ENCODE results near the gene DPP6. TPM values are rescaled to one million over a fixed set of nuclear protein-coding genes. Genes with fewer than 3 reads are reported as not detected.

Gene DPP6
- total RNA-seq, 2 experiments from 2014 or later, result not detected

DNA sequence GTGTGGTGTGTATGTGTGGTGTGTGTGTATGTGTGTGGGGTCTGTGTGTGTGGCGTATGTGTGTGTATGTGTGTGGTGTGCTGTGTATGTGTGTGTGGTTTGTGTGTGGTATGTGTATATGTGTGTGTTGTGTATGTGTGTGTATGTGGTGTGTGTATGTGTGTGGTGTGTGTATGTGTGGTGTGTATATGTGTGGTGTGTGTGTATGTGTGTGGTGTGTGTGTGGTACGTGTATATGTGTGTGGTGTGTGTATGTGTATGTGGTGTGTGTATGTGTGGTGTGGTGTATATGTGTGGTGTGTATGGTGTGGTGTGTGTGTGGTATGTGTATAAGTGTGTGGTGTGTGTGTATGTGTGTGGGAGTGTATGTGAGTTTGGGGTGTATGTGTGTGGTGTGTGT, 522.0 kb downstream of the DPP6 start:
- H3K4me3 Mint-ChIP-seq, result no peak overlapping the region
- no peaks in the 10 kb centered on the region for H3K36me3 Mint-ChIP-seq (ENCODE audit: low read depth)
- no peaks in the 10 kb centered on the region for H3K4me1 Mint-ChIP-seq
- no peak overlapping the region for H3K27ac Mint-ChIP-seq
- CTCF ChIA-PET, result no interaction called here
- DNase-seq, result no peak
- POLR2A ChIA-PET, result no interaction called here
- no peaks in the 10 kb centered on the region for H3K9me3 Mint-ChIP-seq
- H3K27me3 Mint-ChIP-seq, result no peaks in the 10 kb centered on the region

DNA sequence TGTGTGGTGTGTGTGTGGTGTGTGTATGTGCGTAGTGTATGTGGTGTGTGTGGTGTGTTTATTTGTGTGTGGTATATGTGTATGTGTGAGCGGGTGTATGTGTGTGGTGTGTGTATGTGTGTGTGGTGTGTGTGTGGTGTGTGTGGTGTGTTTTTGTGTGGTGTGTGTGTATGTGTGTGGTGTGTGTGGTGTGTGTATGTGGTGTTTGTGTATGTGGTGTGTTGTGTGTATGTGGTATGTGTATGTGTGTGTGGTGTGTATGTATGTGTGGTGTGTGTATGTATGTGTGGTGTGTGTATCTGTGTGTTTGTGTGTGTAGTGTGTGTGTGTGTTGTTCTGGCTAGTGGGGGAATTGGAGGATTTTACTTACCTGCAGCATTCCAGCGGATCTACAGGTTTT, 523.3 kb downstream of the DPP6 start:
- ChIA-PET CTCF (no interaction called here), POLR2A (no interaction called here)
- DNase-seq, result no peak
- Mint-ChIP-seq H3K4me1 (no peaks in the 10 kb centered on the region), H3K36me3 (ENCODE audit: low read depth) (no peaks in the 10 kb centered on the region), H3K27me3 (no peaks in the 10 kb centered on the region), H3K4me3 (no peak overlapping the region), H3K27ac (no peak overlapping the region), H3K9me3 (no peaks in the 10 kb centered on the region)

DNA sequence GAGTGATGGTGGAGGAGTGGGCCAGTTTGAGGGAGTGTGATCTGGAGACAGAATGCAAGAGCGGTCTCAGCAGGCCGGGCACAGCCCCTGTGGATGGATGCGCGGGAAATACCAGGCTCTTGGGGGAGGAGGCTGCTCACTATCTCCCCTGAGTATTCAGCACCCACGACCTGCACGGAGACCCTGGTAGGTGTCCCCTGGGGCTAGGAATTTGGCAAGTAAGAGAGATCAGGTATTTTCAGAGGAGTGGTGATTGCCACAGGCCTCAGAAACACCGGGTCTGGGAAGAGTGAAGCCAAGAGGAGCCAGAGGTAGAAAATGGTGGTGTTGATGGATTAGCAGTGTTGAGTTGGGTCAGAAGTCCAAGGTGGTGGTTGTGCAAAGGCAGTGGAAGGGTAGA, 524.4 kb downstream of the DPP6 start:
- H3K9me3 Mint-ChIP-seq, result no peaks in the 10 kb centered on the region
- no peaks in the 10 kb centered on the region for H3K36me3 Mint-ChIP-seq (ENCODE audit: low read depth)
- ChIA-PET POLR2A (no interaction called here), CTCF (no interaction called here)
- no peak for DNase-seq
- H3K4me3 Mint-ChIP-seq, result no peak overlapping the region
- H3K27ac Mint-ChIP-seq, result no peak overlapping the region
- no peaks in the 10 kb centered on the region for H3K4me1 Mint-ChIP-seq
- H3K27me3 Mint-ChIP-seq, result no peaks in the 10 kb centered on the region

DNA sequence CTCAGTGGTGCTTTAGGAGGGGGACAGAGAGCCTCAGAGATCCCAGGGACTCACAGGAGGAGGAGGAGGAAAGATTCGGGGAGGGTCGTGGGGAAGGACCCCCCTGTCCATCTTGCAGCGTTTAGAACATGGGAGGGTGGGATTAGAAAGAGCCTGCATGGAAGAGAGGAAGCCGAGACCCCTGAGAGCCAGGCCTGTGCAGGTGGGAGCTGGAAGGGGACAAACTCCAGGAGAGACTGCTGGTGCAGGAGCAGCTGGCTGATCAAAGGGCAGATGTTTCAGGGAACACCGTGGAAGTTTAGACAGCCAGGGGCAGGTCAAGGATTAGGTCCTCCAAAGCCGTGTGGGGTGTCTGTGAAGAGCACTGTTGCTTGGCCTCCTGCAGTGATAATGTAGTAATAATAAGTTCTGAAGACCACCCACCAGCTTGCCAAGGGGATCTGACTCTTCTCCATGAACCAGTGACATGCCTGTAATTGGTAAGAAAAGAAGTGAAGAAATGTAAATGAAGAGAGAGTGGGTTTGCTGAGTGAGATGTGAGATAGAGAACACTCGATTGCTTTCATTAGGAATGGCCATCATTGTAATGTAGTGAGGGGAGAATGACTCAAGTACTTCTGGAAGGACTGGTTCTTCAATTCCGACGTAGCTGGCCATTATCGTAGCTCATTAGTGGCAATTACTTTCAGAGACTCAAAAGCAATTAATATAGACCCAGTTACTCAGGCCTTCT, 525.1 kb downstream of the DPP6 start:
- no peak for DNase-seq
- Mint-ChIP-seq H3K9me3 (no peaks in the 10 kb centered on the region), H3K27me3 (no peaks in the 10 kb centered on the region), H3K36me3 (ENCODE audit: low read depth) (no peaks in the 10 kb centered on the region), H3K27ac (no peak overlapping the region), H3K4me3 (no peak overlapping the region), H3K4me1 (no peaks in the 10 kb centered on the region)
- ChIA-PET CTCF (no interaction called here), POLR2A (no interaction called here)

DNA sequence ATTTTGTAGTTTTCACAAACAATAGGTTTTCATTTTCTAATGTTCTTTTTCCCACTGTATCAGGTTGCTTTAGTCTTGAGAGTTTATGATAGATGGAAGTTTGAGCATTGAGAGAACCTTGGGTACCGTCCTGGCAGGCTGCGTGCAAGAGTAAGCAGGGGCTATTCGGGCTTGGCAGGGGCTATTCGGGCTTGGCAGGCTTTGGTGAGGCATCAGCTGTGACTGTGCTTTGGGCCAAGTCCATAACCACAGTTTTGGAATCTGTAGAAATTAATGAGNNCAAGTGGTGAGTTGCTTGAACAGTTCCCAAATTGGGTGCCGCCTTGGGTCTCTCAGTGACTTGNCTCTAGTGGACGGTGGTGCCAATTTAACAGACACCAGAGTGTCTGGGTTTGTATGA, 526.1 kb downstream of the DPP6 start:
- H3K27ac Mint-ChIP-seq, result no peak overlapping the region
- no peaks in the 10 kb centered on the region for H3K4me1 Mint-ChIP-seq
- no peaks in the 10 kb centered on the region for H3K9me3 Mint-ChIP-seq
- POLR2A ChIA-PET, result no interaction called here
- no peak for DNase-seq
- H3K4me3 Mint-ChIP-seq, result no peak overlapping the region
- no peaks in the 10 kb centered on the region for H3K36me3 Mint-ChIP-seq (ENCODE audit: low read depth)
- no peaks in the 10 kb centered on the region for H3K27me3 Mint-ChIP-seq
- CTCF ChIA-PET, result no interaction called here

DNA sequence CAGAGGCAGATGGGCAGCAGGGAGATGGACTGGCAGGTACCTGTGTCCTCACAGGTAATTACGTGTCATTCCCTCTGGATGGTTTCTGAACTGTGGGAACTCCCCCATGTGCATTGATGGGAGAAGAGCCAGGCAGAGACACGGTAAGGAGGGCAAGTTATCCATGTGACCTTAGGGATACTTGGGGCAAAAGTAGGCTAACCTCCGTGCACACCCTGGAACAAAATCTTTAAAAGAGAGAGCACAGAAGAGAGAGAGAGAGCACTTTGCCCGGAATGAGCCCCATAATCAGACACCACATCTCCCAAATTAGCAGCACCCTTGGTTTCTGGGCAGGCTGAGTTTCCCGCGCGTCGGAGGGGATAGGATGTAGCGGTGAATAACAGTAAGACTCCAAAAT, 527.5 kb downstream of the DPP6 start:
- H3K27ac Mint-ChIP-seq, result no peak overlapping the region
- H3K36me3 Mint-ChIP-seq (ENCODE audit: low read depth), result no peaks in the 10 kb centered on the region
- DNase-seq, result no peak
- POLR2A ChIA-PET, result no interaction called here
- H3K4me3 Mint-ChIP-seq, result no peak overlapping the region
- CTCF ChIA-PET, result no interaction called here
- no peaks in the 10 kb centered on the region for H3K27me3 Mint-ChIP-seq
- H3K4me1 Mint-ChIP-seq, result no peaks in the 10 kb centered on the region
- no peaks in the 10 kb centered on the region for H3K9me3 Mint-ChIP-seq

DNA sequence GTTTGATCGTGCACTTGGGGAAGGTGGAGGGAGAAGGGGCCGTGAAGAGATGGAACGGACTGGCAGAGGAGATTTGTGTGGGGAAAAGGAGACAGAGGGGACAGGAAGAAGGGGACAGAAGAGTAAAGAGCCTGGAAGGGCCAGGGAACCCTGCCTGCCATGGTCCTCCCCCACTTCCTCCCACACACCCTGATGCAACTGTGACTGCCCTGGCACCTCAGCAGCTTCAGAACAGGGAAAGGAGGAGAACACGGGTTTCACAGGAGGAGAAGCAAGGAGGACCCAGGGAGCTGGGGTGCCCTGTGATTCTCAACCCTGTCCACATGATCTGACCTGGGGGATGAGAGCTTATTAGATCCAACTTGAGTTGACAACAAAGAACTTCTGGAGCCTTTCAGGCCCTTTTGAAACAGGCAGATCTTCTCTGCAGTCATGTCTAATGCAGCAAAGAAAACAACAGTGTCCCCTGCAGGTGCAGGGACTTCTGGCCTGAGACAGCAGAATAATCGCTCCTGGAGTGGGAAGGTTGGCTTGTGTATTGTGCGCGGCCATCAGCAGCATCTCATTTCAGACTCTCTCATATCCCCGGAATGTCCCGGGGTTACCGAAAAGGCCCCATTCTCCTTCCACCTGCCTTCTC, 529.2 kb downstream of the DPP6 start:
- Mint-ChIP-seq H3K4me3 (no peak overlapping the region), H3K27ac (no peak overlapping the region), H3K4me1 (no peaks in the 10 kb centered on the region), H3K27me3 (no peaks in the 10 kb centered on the region), H3K9me3 (no peaks in the 10 kb centered on the region), H3K36me3 (ENCODE audit: low read depth) (no peaks in the 10 kb centered on the region)
- ChIA-PET CTCF (no interaction called here), POLR2A (no interaction called here)
- no peak for DNase-seq

DNA sequence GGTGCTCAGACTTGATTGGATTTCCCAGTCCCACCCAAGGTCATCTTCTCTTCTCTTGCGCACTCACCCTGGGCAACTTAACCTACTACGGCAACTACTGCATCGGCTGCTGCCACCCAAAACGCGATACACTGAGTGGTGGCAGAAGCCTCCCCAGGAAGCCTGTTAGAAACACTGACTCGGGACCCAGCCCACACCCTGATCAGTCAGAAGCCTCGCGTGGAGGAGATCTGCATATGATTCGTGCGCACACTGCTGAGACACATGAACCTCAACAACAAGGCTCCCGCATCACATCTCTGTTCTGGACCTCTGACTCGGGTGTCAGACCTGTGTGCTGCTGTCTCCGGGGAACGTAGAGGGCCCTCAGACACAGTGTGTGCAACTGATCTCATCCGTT, 531.3 kb downstream of the DPP6 start:
- Mint-ChIP-seq H3K36me3 (ENCODE audit: low read depth) (no peaks in the 10 kb centered on the region), H3K9me3 (no peaks in the 10 kb centered on the region), H3K27ac (no peak overlapping the region), H3K4me1 (no peaks in the 10 kb centered on the region), H3K4me3 (no peak overlapping the region), H3K27me3 (no peaks in the 10 kb centered on the region)
- DNase-seq, result no peak
- ChIA-PET POLR2A (no interaction called here), CTCF (no interaction called here)

DNA sequence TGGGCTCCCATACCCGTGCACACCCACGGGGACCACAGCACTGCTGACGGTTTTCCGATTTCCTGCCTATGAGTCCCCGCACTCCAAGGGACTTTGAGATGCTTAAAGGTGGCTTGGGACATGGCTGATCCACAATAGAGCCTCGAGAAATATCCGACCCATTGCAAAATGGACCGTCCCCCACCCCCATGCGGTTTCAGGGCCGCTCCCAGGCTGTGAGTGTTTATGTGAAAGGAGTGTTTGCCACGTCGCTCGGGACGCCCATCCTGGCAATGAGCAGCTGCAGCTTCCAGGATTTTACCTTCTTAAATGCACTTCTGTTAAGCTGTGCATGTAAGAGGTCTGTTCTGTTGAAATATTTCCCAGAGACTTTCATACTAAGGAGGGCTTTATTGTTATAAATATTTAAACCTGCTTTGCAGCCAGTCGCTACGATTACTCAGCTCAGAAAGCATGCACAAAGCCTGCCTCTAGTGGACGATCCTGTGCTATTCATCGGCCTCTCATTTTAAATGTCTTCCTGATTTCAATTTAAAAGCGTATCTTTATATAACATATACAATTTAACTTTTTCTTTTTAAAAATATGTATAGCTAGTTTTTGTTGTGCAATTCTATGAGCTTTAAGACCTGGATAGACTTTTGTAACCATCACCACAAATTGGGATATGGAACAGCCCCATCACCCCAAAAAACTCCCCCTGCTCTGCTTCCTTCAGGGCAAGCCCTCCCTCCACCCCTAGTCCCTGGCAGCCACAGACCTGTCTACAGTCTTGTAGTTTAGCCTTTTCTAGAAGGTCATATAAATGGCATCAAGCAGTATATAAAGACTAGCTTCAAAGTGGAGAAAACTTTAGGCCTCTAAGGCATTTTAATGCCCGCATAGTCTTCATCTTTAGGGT, 532.4 kb downstream of the DPP6 start:
- no peak for DNase-seq
- Mint-ChIP-seq H3K9me3 (no peaks in the 10 kb centered on the region), H3K27ac (no peak overlapping the region), H3K27me3 (no peaks in the 10 kb centered on the region), H3K4me1 (no peaks in the 10 kb centered on the region), H3K36me3 (ENCODE audit: low read depth) (no peaks in the 10 kb centered on the region), H3K4me3 (no peak overlapping the region)
- ChIA-PET CTCF (no interaction called here), POLR2A (no interaction called here)

DNA sequence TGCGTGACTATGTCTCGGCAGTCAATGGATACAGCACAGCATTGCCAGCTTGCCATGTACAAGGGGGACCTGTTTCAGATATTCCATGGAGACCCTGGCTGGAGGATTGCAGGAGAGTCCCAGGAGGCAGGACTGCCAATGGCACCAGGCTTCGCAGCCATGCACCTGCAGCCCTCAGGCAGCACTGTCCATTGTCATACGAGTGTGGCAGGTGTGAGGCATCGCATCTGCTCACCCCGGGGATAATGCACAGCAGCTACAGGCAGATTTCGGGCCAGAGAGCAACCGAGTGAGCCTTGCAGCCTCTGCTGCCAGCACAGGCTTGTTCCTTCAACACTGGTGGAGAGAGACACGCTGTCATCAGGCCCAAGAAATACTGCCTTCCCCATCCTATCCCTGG, 535.6 kb downstream of the DPP6 start:
- POLR2A ChIA-PET, result no interaction called here
- no peaks in the 10 kb centered on the region for H3K4me1 Mint-ChIP-seq
- CTCF ChIA-PET, result no interaction called here
- H3K4me3 Mint-ChIP-seq, result no peak overlapping the region
- H3K27me3 Mint-ChIP-seq, result no peaks in the 10 kb centered on the region
- H3K36me3 Mint-ChIP-seq (ENCODE audit: low read depth), result no peaks in the 10 kb centered on the region
- DNase-seq, result no peak
- peaks cover 5% of the 10 kb centered on the region for H3K9me3 Mint-ChIP-seq
- no peak overlapping the region for H3K27ac Mint-ChIP-seq

DNA sequence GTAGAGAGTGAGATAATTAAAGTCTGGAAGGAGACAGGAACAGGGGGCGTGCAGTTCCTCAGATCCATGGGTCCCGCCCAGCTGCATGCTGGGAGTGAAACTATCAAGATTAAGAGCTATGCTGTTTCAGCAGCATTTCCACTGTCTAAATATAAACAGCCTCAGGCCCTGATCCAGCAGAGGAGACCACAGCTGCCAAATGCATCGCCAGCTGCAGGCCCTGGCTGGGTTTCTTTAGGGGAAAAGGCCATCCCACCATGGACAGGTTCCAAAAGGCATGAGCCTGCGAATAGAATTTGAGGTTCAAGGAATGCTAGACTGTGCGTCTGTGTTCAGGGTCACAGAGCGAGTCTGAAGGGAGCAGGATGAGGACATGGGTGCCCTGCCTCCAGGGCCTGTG, 539.3 kb downstream of the DPP6 start:
- Mint-ChIP-seq H3K4me1 (no peaks in the 10 kb centered on the region), H3K36me3 (ENCODE audit: low read depth) (no peaks in the 10 kb centered on the region), H3K27ac (no peak overlapping the region), H3K27me3 (no peaks in the 10 kb centered on the region), H3K9me3 (peaks cover 5% of the 10 kb centered on the region), H3K4me3 (no peak overlapping the region)
- CTCF ChIA-PET, result no interaction called here
- DNase-seq, result no peak
- POLR2A ChIA-PET, result no interaction called here

DNA sequence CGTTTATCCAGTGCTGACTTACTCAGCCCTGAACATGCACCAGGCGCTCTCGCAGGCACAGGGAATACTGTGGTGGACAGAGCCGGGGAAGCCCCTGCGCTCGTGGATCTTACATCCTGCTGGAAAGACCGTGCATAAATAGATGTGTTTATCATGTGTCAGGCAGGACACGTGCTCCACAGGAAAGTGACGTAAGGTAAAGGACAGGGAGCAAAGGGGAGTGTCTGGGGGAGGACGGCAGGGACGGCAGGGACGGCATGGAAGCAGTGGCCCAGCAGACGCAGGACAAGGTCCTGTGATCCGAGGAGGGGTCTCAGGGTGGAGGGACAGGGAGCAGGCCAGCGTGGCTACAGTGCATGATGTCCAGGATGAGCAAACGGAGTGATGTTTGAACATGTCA, 540.2 kb downstream of the DPP6 start:
- H3K4me1 Mint-ChIP-seq, result no peaks in the 10 kb centered on the region
- H3K36me3 Mint-ChIP-seq (ENCODE audit: low read depth), result no peaks in the 10 kb centered on the region
- H3K4me3 Mint-ChIP-seq, result no peak overlapping the region
- no peaks in the 10 kb centered on the region for H3K27me3 Mint-ChIP-seq
- H3K27ac Mint-ChIP-seq, result no peak overlapping the region
- no peak for DNase-seq
- H3K9me3 Mint-ChIP-seq, result peaks cover 5% of the 10 kb centered on the region
- ChIA-PET POLR2A (no interaction called here), CTCF (no interaction called here)

DNA sequence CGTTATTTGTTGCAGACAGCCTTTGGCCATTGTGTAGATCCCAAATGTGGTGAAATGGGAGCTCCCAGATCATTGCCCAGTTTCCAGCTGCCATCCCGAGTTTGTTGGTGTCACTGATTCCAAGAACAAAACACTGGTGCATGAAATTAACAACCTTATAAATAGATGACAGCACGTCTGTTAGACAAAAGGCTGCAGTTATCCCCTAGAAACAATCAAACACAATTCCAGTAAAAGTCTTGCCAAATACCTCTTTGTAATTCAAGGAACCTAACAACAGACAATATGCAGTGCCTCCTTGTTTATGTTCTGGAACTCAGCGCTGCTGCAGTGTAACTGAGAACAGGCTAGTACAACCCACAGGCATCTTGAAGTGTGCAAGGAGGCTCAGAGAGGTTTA, 546.2 kb downstream of the DPP6 start:
- POLR2A ChIA-PET, result no interaction called here
- Mint-ChIP-seq H3K9me3 (peaks cover 4% of the 10 kb centered on the region), H3K36me3 (ENCODE audit: low read depth) (no peaks in the 10 kb centered on the region), H3K27me3 (no peaks in the 10 kb centered on the region), H3K4me3 (no peak overlapping the region), H3K27ac (no peak overlapping the region), H3K4me1 (no peaks in the 10 kb centered on the region)
- no peak for DNase-seq
- CTCF ChIA-PET, result no interaction called here

Data from activated CD4-positive, alpha-beta T cell treated with anti-CD3 and anti-CD28 coated beads, Interleukin-2, amount 10 ng/mL, durations not matched to agents 7 days and 5 days (primary cell).